Limb (tissue), 2 donors: ENCODE measurements around the gene RAB28.

ENCODE experiments used
- DNase-seq, 2 donors: peaks; one replicate each; pipeline ENCODE4 v3.0.0-alpha.2; 2016; ENCODE audit errors: extremely low spot score in 2 of 2

RAB28 gene

DNA sequence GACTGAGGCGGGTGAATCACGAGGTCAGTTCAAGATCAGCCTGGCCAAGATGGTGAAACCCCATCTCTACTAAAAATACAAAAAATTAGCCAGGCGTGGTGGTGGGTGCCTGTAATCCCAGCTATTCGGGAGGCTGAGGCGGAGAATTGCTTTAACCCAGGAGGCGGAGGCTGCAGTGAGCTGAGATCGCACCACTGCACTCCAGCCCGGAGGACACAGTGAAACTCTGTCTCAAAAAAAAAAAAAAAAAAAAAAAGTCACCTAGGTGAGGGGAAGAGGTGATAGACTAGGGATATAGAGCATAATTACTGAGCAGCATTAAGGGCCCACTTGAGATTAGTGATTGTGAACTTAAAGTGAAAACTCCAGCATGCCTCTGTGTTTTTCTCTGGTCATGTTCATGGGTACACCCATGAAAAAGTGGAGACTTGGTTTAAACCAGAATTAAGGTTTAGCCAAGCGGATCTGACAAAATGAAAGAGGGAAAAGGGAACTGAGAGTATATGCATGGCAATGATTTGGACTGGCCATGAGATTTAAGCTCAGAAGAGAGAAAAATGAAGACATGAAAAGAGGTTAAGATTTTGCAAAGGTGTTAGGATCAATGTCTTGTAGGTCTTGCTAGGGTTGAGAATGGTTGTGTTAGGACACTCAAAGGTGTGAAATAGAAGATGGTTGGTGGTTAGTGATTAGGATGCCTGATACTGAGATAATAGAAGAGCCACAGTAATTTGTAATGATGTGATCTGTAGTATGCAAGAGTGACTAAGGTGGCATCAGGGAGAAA, 105.0 kb downstream of the RAB28 start:
- no peak for DNase-seq

DNA sequence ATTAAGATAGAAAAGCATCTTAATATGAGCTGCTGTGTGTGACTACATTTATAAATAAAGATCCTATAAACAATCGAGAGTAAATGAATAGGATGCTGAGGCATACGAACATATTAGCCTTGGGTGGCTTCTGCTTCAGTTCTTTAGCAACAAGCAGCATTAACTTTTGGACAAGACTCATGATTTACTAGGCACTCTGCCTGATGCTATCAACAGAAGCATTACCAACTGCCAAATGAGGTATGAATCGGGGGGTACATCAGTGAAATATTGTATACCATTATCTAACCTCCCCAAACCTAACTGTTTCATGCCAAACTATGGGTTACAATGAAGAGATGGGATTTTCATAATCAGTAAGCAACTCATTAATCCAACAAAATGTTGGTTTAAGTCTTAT, 113.1 kb downstream of the RAB28 start:
- no peak for DNase-seq

DNA sequence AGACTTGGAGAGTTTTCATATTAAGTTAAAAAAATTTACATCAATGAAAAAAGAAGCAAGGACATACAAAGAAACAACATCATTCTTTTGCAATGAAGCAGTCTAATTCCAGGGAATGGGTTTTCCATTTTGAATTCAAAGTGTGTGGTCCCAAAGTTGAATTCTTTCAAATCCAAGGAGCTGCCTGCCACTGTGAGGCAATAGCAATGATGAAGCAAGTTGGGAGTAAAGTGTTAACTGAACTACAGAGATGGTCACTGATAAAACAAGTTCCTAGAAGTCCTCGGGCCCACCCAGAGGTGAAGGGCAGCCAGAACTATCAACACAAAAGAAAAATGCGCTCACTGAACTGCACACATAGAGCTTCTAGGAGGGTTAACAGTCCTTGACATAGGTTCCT, 115.9 kb downstream of the RAB28 start:
- DNase-seq, result no peak

DNA sequence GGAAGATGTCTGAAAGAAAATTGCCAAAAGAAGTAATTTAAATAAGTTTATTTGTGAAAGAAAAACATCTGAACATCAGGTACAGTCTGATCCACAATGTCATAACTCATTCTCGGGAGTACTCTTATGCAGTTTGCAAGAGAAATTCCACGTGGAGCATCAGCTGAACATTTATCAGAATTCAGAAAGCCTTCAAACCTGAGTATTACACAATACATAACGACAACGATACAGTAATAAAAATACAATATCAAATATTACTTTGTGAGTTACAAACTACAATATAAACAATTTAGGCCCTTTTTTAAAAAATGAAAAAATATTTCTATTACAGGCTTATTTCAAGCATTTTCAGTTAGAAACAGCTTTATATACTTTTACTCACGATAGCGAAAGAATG, 116.4 kb downstream of the RAB28 start:
- DNase-seq, result no peak

DNA sequence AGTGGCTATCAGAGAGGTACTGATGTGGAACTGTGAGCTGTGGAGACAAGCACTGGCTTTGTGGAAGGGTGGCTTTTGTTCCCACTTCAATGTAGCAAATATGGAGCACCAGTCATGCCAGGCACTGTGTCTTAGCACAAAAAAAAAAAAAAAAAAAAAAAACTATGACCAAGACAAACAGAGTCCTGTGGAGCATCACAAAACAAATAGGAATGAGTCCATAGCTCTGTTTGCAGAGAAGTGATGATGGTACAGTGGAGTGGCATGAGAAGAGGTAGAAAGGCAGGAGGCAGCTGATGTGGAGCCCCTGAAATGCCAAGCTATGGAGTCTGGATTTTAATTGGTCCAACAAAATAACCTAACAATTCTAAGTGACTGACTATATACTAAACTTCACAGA, 116.9 kb downstream of the RAB28 start:
- DNase-seq, result no peak

DNA sequence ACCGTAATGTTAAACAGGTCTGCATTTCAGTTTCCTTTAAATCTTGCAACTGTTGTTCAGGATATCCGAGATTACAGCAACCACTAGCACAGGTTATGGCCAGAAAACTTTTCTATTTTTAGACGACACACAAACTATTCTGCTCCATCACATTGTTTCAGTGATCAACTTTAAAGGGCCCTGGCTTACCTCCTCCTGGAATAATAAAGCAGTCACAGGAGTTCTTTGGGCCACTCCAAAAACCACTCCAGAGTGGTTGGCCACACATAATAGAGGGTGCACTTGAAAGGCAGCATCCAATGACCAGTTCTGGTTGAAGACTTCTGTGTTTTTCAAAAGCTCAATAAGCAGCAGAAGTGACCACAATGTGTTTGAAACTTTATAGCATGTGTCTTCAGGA, 118.9 kb downstream of the RAB28 start:
- no peak for DNase-seq

DNA sequence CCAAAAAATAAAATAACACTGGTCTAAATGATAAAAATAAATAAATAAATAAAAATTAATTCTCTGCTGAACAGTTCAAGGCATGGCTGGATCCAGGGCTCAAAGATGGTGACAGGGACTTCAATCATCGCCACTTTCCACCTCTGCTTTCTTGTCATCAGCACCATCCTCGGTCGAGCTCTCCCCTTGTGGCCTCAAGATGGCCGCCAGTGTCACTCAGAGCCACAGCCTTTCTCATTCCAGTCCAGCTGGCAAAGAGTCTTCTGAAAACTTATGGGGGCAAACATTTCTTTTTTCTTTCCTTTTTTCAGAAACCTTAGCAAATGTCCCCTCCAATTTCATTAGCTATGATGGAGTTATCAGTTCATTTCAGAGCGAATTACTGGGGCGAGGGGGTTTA, 119.5 kb downstream of the RAB28 start:
- DNase-seq, result no peak

DNA sequence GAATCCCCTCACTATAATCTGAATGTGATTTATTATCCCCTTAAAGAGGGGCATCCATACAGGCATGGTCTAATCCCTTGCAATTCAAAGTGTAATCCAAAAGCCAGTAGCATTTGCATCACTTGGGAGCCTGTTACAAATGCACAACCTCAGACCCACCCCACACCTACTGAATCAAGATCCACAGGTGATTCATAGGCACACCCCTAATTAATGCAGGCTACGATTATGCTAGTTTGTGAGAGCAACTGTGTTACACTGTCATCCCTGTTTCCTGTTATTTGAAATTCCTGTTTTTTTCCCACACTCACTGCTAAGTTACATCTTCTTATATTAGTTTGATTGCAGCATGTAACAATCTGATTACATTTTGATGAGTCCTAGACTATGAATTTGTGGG, 120.0 kb downstream of the RAB28 start:
- no peak for DNase-seq

DNA sequence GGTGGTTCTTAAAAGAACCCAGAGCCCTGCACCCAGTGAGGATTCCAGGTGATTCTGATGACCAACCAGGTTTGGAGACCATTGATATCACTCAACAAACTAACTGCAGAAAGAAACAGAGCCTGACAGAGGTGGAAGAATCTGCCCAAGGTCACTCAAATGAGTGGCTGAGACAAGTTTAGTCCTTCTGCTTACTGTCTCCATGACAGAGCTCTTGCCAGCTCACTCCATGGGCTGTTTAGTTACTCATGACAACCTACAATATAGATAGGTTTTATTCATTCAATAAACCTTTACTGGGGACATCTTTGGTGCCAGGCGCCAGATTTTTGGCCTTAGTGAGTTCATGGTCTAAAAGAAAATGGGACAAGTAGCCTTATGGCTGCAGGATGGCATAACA, 124.3 kb downstream of the RAB28 start:
- no peak for DNase-seq

DNA sequence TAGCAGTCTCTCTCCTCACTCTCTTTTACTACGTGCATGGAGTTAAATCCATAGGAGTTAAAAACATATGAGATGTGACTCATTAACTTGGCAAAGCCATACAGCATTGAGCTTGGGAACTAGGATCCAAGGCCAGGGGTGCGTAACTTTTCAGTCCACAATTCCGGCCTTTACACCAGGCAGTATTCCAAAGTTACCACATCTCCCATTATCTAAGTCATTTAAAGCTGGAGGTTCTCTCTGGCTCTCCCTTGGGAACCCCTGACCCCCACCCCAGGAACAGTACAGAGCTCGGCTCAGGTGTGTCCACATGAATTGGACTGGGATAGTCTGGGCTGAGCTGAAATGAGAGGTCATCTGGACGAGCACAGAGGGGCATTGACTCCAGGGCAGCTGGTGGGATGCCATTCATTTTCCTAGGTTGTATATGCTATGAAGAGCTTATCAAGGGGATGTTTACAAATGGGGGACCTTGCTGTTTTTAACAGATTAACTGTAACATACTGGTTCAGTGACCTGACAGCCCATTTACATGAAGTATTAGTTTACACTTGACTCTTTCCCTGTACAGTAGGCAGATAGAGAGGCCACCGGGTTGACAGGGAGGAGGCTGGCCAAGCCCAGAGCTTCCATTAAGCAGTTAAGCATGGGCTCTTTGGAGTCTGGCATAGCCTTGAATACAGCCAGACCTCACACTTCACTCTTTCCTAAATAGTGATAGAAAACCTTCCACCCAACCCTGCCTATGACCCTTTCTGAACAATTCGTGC, 128.8 kb downstream of the RAB28 start:
- no peak for DNase-seq

DNA sequence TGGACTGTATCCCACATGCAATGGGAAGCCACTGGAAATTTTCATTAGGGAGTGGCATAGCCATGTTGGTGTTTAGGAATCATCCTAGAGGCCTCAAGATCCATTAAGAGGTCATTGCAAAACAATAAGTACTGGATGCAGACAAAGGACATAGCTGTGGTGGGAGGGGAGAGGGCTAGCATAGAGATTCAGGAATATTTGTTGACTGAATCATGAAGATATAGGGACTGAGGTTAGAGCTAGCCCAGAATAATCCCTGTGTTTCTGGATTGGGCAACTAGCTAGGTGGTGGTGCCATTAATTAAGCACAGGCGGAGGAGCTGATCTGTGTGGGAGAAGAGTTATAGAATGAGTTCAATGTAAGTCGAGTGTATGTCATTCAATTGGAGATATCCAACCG, 135.0 kb downstream of the RAB28 start:
- DNase-seq, result no peak

DNA sequence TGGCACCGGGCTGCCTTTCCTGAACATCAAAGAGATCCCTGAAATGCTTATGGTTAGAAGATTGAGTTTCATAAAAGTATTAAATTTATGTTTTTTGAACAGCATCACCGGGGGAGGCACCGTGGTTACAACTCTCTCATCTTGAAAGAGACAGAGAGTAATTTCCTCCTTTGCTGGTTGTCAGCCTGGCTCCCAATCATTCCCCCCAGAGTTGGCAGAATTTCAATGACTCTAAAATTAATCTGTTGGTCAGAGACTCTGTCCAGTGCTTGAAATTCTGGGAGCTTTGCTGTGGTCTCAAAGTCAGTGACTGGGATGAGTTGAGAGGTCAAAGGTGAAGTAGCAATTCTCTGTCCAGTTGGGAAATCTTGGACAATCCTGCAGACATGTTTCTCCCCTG, 135.9 kb downstream of the RAB28 start:
- DNase-seq, result no peak

DNA sequence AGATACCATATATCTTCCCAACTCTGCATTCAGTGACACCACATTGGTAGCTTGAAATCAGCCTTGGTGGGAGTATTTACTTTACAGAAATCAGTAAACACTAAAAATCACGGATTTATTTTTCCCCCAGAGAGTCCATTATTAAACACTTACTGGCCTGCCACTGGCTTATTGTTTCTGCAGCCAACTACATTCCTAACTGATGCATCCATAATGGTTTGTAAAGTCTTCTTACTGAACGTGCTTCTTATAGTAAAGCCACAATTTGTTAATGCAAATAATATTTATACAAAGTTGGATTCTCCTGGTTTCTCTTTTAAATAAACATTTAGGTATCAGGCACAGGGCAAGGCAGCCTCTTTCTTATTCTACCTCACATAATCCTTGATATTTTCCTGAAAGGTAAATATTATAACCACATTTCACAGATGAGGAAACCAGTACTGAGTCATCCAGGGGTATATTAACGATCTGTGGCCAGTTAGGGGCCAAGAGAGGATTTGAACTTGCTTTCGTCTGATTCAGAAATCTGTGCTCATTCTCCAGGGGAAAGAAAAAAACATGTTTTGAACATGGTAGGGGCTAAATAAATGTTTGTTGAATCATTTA, 136.5 kb downstream of the RAB28 start:
- no peak for DNase-seq

DNA sequence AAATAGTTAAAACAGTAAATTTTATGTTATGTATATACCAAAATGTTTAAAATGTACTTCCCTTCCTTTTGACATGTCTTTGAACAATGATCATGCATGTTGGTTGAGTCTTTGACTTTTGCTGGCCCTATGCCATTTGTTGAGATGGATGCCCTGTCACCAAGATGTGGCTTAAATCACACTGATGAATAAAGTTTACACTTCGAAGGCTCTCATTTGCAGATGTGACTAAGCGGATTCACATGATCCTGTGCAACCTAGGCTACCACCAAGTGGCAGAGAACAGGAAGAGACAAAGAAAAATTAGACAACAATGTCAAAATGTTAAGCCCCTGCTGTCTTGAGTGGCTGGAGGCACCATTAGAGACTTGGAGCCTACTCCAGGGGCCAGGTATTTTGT, 139.9 kb downstream of the RAB28 start:
- no peak for DNase-seq

DNA sequence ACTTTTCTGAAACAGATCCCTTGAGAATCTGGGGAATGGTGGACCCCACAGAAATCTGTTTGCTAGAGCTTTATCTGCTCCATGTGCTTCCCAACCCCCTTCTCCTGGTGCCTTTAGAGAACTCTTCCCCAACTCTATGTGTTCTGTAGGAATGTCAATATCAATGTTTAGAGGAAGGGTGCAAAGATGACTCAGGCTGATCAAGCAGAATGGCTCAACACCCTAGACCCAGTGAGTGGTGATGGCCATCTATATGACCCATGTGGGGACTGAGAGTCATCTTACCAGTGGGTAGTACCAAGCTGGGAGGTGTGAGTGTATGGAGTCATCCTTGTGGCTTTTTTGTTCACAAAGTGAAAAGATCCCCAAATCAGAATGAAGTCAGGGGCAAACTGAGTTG, 143.5 kb downstream of the RAB28 start:
- DNase-seq, result no peak

DNA sequence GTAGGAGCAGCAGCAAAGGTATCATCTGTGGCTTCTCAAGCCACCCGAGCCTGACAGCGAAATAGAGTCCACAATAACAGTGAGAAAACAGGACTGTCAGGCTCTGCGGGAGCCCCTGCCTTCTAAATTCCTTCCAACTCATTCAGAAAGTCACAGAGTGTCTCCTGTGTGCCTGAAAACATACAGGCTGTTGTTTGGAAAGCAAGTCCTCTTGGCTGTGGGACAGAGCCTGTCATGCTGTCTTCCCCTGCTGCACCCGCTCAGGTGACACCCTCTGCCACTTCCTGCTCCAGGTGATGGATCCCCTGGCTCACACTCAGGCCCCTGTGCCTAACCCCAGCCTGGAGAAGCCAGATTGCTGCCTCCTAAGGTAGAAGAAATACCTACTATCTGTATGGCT, 152.3 kb downstream of the RAB28 start:
- no peak for DNase-seq

DNA sequence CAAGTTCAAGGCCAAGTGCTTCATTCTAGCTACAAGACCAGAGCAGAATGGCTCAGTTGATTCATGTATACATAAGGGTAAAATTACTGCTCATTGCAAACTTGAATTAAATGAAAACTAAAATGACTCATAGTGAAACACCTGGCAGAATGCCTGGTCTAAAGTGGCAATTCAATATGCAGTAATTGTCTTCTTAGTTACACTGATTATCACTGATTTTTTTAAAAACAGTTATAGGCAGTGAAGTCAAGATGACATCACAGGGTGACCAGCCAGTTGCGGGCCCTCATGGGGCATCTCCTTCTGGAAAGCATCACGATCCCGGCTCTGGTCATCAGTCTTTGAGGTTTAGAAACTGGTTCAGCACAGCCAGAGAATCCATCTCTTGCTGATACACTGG, 154.2 kb downstream of the RAB28 start:
- no peak for DNase-seq

DNA sequence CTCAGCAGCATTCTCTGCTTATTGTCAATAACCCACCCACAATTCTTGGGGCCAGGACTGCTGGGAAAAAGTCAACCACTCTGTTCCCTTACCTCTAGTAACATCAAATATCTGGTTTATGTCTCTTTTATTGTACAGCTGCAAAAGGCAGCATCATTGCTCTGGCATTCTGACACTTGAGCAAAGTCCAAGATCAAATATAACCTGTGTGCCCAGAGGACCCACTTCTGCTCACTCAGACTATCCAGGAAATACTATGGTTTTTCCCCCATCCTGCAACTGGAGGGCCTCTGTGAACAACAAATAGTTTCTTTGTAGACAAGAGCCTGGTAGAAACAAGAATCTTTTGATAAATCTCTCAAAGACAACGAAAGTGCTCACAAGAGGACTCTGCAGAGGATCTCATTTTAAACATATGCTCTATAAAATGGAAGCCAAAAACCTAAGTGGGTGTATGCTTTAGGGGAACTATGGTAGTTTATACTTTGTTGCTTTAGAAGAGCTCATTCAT, 154.7 kb downstream of the RAB28 start:
- no peak for DNase-seq

DNA sequence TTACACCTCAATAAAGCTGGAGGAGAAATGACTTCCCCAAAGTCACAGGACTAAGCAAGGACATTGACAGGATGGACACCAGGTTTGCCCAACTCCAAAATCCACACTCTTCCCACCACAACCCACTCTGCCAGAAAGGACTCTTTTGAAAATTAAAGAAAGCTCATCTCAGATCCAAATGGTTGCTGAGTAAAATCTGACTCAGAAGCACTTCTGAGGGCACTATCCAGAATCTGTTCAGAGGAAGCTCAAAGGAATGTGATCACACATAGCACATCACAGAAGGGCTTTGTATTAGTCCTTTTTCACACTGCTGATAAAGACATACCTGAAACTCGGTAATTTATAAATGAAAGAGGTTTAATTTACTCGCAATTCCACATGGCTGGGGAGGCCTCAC, 155.5 kb downstream of the RAB28 start:
- DNase-seq, result no peak

DNA sequence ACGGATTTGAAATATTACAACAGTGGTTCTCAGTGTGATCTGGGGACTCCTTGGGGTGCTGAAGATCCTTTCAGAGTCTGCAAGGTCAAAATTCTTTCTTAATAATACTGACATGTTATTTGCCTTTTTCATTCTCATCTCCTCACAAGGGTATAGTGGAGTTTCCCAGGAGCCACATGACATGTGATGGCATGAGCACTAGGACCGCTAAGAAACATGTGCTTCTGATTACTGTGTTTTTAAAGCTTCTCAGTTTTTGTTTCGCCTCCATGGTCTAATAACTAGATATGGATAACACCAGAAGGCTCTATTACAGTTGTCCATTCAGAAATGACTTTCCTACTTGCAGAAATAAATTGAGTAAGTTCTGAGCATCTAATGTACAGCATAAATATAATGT, 156.1 kb downstream of the RAB28 start:
- DNase-seq, result no peak

DNA sequence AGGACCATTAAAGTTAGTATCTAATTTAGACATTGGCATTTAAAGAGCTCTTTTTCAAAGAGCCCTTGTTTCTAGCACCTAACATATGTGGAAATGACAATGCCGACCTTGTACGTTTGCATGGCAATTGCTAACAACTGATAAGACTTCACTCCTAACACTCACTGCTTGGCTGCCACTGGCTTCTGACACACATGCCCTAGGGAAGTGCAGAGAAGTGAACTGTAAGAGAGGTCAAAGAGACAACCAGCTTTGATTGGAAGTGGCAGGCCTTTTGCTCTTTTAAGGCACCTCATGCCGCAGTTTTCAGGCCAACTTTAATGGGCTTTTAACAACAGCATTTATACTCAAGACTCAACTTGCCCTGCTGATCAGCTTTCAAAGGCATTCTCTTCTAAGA, 158.4 kb downstream of the RAB28 start:
- no peak for DNase-seq

DNA sequence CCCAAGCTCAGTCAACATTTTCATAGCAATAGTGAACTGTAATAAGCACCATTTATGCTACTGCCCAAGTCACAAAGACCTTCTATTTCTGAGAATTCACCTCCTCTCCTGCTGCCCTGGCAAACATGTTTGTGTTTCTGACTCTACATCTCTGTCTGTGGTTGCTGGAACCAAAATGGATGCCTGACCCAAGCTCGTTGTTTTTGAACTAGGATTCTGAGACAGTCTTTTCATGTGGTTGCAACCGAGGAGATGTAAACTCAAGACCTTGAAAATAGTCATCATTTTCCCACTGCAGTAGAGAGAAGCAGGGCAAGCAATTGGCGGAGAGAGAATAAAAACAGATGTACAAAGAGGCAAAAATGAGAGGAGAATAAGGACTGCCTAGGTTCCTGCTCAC, 160.2 kb downstream of the RAB28 start:
- DNase-seq, result no peak

DNA sequence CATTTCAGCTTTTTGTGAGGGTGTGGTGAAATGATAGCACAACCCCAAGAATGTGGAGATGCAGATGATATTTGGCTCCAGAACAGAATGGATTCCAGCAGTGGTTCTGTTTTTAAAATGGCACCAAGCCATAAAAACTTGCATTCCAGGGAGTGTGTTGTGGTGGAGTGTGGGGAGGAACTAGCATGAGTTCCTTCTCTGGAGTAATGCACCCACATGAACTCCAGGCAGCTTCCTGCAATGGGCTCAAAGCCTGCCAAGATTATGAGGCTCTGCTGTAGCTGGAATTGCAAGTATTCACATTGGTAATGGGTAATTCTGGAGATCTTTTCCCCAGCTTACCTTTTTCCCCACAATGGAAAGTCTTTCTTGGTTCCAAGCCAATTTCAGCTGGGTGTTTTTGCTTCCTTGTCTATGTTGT, 161.4 kb downstream of the RAB28 start:
- DNase-seq, result no peak
